DOHH2 (cell line): ENCODE data around the gene SLCO1C1.

Experiments
- CTCF ChIP-seq: fragments of 200-600 bp; sonication (generic); IDR thresholded peaks from one replicate; pipeline ENCODE4 v1.5.1; 2014; ENCODE audit warnings: antibody characterized with exemption, mild to moderate bottlenecking, low read depth, low read length; ENCODE audit not compliant: poor library complexity, severe bottlenecking
- EZH2phosphoT487 ChIP-seq: fragments of 200-600 bp; sonication (generic); IDR thresholded peaks from 2 replicates; pipeline ENCODE4 v1.6.1; 2017; ENCODE audit warnings: borderline replicate concordance, mild to moderate bottlenecking, antibody characterized with exemption, low read length, moderate library complexity, mixed read lengths

DNA sequence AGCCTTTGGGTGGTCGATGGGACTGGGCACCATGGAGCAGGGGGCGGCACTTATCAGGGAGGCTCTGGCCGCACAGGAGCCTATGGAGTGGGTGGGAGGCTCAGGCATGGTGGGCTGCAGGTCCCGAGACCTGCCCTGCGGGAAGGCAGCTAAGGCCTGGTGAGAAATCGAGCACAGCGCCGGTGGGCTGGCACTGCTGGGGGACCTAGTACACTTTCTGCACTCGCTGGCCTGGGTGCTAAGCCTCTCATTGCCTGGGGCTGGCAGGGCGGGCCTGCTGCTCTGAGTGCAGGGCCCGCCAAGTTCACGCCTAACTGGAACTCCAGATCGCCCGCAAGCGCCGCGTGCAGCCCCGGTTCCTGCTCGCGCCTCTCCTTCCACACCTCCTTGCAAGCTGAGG lies 82.3 kb downstream of the SLCO1C1 start:
- TF ChIP-seq CTCF = no peak
- no peak for TF ChIP-seq EZH2phosphoT487
